HG02798 (cell line): Measurements from ENCODE around the gene COL9A3.

Experiments
- ATAC-seq: cut with Tn5 transposase; IDR thresholded peaks from one replicate; pipeline ENCODE4 v1.9.1; 2021; ENCODE audit warnings: mild to moderate bottlenecking; ENCODE audit not compliant: unreplicated experiment, poor library complexity

Gene COL9A3

DNA sequence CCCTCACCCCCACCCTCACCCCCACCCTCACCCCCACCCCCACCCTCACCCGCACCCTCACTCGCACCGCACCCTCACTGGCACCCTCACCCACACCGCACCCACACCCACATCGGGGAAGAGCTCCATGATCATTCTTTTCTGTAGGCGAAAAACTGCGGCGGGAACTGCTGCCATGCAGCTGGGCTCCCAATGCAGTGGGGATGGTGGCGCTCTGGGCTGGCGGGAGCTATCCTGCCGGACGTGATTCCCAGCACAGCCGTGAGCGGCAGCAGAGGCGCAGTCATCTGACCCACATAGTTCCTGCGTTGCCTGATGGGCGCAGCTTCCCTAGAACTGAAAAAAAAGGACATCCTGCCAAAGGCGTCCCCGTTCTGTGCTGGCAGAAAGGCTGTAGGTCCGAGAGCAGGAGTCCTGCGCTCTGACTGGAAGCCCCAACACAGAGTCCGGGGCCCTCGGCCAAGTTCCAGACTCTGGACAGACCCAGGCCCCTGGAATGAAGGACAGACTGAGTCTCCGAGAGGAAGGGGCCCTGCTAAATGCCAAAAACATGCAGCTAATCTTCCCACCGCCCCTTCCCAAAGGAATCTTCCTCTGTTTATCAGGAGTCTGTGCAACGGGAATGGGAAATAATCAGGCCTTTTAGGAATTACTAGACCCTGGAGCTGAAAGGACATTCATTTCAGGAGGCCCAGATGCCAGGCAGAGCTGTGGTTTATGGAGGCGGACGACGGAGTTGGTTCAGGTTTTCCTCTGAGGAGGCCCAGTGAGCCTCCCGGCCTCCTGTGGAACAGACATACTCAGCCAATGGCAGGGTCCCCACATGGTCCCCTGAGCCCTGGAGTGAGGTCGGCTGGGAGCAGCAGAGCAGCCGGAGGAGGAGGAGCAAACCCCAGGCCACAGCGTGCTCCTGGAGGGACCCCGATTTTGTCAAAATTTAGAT is 58.8 kb downstream of the COL9A3 start:
- no peak for ATAC-seq

DNA sequence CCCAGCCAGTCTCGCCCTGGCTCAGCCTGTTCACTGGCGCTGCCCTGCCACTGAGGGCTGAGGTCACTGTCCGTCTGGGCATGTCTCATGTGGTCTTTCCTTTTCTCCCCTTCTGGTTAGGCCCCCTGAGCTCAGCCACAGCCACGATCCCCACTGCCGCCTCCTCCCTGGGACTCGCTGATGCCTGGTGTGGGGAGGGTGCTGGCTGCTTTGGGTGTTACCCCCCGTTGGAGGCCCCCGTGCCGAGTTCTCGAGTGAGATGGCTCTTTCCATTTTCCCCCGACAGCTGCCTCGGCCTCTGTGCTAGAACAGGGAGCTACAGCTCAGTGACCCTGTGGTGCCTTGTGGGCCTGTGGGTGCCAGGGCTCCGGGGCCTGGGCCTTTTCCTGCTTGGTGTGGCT is 59.7 kb downstream of the COL9A3 start:
- ATAC-seq = no peak

DNA sequence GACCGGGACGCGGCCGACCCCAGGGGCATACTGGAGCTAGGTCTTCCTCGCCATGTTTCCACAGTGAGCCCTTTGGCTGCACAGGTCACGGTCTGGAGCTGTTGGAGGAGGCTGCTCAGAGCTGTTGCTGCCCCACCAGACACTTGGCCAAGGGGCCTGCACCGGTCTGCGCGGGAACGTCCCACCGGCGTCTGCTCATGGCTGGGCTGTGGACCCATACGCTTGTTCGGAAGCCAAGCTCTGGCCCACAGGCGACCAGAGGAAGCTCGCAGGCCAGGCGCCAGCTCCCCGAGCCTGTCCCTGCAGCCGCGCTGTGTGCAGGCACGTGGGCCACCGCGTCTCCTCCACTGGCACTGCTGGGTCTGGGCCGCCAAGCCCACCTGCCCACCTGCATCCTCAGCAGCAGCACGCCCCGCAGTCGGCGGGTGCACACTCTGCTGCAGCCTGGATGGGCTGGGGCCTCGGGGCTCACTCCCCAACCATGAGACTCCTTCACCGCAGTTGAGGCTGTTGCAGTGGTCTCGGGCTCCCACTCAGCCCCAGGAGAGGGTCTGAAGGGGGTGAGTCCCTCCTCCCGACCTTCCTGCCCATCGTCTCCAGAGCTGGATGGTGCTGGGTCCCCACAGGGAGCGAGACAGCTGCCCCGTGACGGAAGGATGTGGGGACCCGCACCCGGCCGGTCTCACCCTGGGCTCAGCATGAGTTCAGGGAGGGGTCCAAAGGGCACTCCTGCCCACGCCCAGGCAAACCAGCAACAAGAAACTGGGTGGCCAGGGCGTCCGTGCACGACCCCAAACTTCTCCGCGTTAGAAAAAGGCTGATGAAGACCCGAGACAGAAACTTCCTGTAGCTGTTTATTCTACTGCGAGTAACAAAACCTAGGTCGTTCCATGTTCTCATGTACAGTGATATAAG is 60.3 kb downstream of the COL9A3 start:
- ATAC-seq = no peak

DNA sequence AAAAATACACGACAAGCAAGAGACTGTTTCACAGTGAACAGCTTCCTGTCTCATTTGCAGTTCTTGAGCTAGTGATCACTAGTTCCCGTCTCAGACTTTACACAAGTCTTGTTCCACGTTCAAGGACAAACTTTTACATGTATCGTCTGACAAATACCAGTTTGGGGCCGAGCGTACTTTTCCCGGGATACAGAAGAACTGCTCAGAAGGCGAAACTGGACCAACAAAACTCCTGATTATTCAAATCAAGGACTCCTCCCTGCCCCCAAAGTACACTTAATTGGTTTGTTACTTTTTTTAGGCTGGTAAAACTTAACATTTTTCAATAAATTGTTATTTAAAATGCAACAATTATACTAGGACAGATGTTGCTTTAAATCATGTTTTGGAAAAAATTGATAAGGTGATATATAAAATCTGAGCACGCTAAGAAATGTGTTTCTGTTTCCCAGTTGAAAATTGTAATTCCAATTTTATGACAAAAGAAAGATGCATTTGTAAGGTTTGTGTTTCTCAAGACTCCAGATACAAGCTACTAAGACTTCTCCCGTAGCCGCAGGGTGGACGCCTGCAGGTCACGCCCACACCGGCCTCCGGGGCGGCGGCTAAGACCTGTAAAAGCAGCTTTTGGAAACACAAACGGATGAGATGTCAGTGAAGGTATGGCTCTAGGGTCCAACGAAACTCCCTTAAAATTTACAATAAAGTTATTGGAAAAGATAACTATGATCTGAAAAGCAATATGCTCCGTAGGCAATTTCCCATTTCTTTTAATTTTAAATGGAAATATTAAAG is 61.6 kb downstream of the COL9A3 start:
- ATAC-seq = no peak

DNA sequence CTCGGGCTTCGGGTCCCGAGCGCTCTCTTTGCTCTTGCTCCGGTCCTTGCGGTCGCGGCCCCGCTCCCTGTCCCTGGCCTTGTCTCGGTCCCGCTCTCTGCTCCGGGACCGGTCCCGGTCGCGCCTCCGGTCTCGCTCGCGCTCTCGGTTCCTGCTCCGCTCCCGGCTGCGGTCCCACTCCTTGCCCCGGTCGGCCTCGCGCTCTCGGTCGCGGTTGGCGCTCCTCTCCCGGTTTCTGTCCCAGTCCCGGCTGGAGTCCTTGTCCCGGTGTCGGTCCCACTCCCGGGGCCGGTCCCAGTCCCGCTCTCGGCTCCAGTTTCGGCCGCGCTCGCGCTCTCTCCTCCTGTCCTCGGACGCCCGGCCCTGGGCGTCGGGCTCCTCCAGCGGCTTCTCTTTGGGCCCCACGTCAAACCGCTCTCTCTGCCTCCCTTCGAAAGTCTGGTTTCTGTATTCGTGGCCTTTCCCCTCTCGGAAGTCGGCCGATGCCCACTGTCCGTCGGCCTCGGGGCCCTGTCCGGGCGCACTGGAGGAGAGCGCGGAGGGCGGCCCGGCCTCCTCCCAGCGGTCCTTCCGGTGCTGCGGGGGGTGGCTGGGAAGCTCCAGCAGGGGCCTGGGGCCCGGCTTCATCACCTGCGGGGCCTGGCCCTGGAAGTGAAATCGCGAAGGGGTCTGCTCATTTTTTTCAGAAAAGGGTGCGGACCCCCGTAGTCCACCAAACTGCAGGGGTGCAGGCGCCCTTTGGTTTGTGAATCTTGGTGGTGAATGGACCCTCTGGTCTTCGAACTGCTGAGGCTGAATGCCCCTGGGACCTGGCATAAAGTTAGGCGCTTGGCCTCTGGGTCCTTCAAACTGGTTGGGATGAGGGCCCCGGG is 62.7 kb downstream of the COL9A3 start:
- ATAC-seq = no peak

DNA sequence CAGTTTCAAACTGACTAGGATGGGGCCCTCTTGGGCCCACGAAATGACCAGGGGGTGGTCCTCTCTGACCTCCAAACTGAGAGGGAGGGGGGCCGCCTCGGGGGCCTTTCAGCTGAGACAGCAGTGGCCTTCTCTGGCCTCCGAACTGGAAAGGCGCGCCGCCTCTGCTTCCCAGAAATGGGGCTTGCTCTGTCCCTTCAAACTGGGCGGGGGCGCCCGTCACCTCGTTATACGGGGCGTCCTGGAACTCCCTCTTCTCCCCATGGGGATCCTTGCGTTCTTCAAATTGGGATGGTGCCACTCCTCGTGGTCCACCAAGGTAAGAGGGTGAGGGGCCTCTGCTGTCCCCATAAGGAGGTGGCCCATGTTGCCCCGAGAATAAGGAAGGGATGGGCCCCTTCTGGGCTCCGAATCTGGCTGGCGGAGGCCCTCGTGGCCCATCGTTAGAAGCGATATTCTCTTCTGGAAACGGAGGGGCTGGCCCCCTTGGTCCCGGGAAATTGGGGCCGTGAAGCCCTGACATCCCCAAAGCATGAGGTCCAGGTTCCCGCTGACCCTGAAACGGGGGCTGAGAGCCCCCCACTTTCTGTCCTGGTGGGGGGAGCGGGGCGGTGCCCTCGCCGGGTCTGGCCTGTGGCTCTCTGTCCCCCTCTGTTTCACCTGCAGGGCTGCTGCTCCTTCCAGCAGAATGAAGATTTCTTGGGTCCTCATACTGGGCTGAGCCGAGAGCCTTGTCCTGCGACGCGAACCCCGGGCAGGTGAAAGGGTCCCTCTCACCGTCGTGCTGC is 63.5 kb downstream of the COL9A3 start:
- ATAC-seq = no peak

DNA sequence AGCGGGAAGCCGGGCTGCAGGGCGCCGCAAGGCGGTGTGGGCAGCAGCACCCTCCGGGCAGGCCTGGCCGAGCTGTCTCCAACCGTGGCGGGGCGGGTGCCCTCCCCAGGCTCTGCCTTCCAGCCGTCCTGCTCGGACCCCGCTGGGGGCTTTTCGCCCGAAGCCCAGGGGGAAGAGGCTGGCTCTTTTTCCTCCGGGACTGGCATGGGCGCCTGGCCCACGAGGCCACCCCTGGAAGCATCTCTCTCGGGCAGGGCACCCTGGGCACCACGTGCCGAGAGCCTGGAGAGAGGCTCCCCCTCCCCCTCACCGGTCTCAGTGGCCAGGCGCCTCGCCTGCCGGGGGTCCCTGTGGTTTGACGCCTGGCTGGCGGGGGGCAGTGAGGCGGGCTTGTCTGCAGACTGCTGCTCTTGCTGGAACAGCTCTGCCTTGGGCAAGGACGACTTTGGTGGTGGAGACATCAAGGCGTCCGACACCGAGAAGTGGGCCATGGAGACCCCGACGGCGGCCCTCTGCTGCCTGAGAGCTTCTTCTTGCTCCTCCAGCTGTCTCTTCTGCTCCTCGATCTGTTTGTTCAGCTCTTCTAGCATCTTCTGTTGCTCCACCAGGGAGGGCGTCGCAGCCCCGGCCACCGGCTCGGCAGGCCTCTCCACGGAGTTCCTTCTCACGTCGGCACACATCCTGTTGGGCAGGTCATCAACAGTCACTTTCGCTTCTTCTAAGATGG is 64.2 kb downstream of the COL9A3 start:
- no peak for ATAC-seq

DNA sequence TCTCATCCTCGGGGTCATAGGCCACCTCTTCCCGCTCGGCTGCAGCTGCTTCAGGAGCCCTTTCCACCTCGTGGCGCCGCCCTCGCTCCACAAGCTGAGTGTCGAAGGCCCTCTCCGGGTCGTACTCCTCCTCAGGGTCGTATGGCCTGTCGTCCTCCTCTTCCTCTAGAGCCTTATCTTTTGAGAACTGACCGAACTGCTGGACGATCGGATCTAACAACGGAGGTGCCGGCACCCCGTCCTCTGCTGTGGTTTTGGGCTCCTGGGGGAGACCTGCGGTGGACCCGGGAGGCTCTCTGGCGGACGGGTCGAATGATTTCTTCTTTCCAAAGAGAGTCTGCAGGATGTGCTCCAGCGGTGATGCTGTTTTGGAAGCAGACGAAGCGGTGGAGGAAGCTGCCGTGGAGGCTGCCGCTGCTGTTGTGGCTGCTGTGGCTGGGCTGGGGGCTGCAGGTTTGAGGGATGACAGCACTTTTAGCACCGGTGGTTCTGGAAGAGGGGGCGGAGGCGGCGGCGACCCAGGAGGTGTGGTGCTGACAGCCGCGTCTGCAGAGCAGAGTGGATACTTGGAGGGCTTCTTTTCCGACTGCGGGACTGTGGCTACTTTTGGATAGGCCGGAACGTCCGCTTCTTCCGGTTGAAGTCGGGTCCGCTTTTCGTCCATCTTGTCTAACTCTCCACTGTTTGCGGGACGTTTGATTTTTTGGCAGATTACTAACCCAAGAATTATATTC is 65.0 kb downstream of the COL9A3 start:
- ATAC-seq = no peak

DNA sequence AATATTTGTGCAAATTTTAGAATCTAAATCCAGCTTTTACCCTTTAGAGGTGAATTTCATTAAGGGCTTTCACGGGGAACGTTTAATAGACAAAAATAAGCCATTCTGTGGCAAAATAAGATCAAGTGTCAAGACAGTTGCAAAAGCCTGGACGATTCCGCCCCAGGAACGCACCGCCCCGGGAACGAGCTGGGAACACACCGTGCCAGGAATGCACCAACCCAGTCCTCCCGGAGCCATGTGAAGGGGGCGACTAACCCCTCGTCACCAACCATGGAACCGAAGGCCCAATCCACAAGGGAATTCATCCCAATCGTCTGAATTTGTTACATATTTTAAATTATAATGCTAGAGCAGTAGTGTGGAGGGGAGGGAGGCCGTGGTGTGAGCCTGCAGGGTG is 65.6 kb downstream of the COL9A3 start:
- no peak for ATAC-seq

DNA sequence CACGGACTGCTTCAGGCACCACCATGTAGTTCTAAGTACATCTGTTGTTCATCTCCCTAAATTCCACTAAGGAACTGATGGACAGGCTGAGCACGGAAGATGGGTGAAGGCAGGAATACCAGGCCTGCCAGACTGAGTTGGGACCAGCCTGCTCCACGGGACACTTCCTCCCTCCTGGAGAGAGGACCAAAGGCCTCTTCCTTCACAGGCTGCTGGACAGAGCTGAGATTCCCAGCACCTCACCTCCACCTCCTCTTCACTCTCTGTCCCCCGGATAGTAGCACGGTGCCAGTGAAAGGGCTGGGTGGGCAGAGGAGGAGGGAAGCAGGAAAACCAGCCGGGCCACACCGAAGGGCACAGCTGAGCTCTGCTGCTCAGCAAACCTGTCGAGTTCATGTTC is 67.7 kb downstream of the COL9A3 start:
- no peak for ATAC-seq

DNA sequence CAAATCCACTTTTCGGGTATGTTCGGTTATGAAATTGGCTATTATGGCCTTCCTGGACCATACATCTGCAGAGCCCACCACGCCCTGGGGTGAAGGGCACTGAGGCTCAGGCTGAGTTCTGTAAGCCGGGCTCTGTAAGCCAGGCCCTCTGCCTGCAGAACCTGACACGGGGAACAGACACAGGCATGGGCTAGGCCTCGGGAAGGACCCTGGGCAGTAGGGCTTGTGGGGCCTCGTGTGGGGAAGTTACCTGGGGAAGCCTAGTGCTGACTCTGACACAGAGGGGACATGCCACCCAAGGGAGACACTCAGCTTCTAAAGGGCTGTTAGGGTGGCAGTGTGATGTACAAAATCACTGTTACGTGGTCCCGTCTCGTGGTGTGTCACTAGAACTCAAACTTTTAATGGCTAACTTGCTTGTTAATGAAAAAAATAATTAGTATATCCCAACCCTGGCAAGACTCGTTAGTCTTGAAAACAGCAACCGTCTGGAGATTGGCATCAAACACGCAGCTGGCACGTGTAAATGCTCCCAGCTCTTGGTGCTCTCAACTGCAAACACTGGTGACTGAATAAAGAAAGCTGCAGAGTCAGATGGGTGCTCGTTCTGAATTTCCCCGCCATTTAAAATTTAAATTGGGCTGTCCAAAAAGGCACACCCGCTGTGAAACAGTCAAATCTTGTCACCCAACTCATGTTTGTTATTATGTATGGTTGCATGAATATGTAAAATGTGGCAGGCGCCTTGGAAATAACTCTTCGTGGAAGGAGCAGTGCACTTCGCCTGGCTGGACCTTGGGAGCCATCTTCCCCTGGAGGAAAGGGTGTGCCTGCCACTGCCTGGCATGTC is 68.4 kb downstream of the COL9A3 start:
- no peak for ATAC-seq

DNA sequence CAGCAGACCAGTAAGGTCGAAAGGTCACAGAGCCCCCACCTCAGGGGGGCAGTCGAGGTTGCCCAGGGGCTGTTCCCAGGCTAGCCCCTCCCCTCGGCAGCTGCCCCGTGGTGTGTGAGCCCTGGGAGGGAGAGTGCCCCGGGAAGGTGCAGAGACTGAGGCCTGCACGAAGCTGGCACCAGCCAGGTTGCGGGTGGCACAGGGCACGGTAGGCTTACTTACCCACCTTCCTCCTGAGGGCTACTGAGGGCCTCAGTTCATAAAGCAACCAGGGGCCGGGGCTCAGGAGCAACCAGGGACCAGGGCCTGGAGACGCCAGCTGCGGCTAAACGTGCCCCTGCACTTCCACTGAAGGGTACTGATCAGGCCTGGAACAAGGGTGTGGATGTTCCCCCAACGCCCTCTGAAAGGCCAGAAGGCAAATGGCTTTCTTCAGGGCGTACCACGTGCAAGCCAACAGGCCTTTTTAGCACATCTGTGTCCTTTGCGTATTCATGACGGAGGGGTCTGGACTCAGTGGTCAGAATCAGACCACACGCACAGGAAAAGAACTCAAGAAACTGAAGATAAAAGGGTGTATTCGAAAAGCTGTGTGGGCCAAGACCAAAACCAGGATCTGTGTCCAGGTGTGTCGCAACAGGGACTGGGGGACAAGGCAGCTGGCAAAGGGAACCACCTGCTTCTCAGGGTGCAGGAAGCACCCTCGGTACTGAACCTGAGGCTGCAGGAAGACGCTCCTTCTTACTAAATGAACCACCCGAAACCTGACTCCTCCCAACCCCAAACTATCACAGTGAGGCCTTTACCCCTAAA is 69.3 kb downstream of the COL9A3 start:
- ATAC-seq = no peak

DNA sequence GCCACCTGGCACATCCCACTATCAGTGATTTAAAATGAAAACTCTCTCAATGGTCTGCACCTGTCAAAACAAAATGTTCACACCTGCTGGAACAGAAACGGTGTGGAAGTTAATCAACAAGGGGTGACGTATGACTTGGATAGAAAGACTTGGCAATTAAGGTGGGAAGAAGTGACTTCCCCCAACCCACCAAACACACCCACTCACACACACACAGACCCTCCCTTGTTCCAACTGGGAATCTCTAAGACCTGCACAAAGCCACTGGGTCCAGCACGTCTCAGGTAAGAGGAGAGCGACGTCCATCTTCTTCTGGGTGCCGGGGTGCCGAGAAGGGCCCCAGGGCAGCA is 69.8 kb downstream of the COL9A3 start:
- ATAC-seq = no peak

DNA sequence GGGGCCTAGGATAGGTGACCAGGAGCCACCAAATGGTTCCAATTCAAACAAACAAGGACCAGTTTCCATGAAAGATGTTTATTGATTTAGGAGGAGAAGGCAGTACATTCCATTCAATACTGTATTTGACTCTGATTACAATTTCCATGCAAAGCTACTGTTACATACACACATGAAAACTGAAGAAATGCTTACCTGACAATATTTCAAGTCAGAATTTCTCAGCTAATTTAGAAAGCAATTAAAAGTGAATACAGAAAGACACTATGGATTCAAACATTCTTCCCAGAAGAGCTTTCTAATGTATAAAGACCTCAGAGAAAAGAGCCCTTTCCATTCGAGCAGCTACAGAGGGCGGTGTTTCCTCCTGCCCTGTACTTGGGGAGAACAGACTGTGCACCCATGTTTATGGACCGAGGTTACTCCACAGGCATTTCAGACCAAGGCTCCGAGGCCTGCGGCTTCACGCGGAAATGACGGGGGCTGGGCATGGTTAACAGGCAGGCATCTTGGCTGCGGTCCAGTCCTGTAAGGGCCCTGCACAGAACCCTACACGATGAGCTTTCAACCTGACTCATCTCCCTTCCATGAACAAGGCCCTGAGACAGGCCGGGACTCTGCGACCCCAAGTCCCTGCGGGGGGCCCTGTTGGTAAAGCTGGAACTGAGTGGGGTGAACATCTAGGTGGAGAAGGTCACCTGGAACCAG is 70.5 kb downstream of the COL9A3 start:
- ATAC-seq = no peak

DNA sequence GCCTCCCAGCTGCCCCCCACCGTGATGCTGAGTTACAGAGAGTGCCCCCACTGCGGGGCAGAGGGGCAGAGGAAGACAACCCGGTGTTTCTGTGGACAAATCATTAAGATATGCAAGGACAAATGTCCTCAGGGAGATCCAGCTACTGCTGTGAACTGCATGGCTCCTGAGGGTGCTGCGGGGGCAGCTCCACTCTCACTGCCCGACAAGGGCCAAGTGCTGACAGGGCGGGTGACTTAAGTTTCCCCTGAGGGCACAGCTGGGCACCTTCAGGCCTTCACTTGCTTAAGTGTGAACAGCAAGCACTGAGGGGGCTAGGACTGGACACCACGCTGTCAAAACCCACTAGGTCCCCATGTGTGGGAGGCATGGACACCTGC is 71.0 kb downstream of the COL9A3 start:
- ATAC-seq = no peak
